NCI-H82 (cell line): ENCODE data around the gene NOS3.

Experiments
- DNase-seq: peaks from one replicate; lab custom pipeline; 2025; lab: John Stamatoyannopoulos, UW

NOS3 gene

GRCh38 chr7:151059367-151060112 lies 68.7 kb downstream of the NOS3 start, which contains the start of gene SLC4A2:
SLC4A2 (plus strand) TSS chr7:151059589; CDS start chr7:151061988, 2,399 bp downstream.
- DNase-seq, result peak; percentile 83

- peak; percentile 83 for DNase-seq
These were observed 69.2 kb downstream of the NOS3 start for GRCh38 chr7:151060113-151060415.

- DNase-seq, result peak; percentile 75
These were observed 69.8 kb downstream of the NOS3 start for GRCh38 chr7:151060416-151061212.

GRCh38 chr7:151061213-151062110 lies 70.6 kb downstream of the NOS3 start:
- peak; percentile 75 for DNase-seq

- DNase-seq, result no peak
These were observed 71.2 kb downstream of the NOS3 start for GRCh38 chr7:151062111-151062398.

GRCh38 chr7:151062399-151063211 lies 71.8 kb downstream of the NOS3 start:
- DNase-seq, result peak; percentile 99

GRCh38 chr7:151063212-151063561 lies 72.4 kb downstream of the NOS3 start:
- no peak for DNase-seq
